ENCODE measurements around the gene CATSPER4. TPM values are rescaled to one million over a fixed set of nuclear protein-coding genes. Genes with fewer than 3 reads are reported as not detected.

CATSPER4 gene
- total RNA-seq, 5 donors from 2014 or later (not counting 1 experiment from before 2014, with no cell fraction given), result not detected

- WGBS (ENCODE audit: insufficient coverage), result no CpG with 5 or more reads among the region's 4 CpGs
- Histone ChIP-seq H3K36me3 (ENCODE audit: control insufficient read depth in 2 of 2, extremely low read depth in 1 of 2, insufficient read depth in 1 of 2, low read length in 1 of 2) (peaks cover 2 to 12% of the 10 kb centered on the region in 2 donors), H3K4me3 (ENCODE audit: control insufficient read depth in 1 of 2, extremely low read depth in 1 of 2, low read length in 1 of 2) (no peak overlapping the region), H3K27me3 (replicated peaks in 1 of 2; ENCODE audit: control insufficient read depth in 2 of 2, extremely low read depth in 1 of 2, insufficient read depth in 2 of 2, low read length in 1 of 2) (no peaks in the 10 kb centered on the region), H3K9me3 (no peaks in the 10 kb centered on the region), H3K4me1 (ENCODE audit: control insufficient read depth in 1 of 2, extremely low read depth in 1 of 2, insufficient read depth in 2 of 2, low read length in 2 of 2) (peaks cover 10 to 14% of the 10 kb centered on the region in 2 experiments), H3K27ac (ENCODE audit: low read length) (no peak overlapping the region)
- no peaks in the 10 kb centered on the region for H3K9me3 Mint-ChIP-seq
- no peak overlapping the region for H3K27ac Mint-ChIP-seq
- no peak overlapping the region for H3K4me3 Mint-ChIP-seq
- no peaks in the 10 kb centered on the region for H3K27me3 Mint-ChIP-seq
- ChIA-PET POLR2A (no interaction called here), CTCF (no interaction called here)
- DNase-seq, result no peak
- H3K4me1 Mint-ChIP-seq, result peaks cover 26 to 29% (median 29%) of the 10 kb centered on the region in 3 donors
- peaks cover 26% of the 10 kb centered on the region for H3K36me3 Mint-ChIP-seq
- ATAC-seq (replicated peaks in 1 of 4), result no peak
Measured at GRCh38 chr1:26239936-26240335, 49.5 kb downstream of the CATSPER4 start.

Other genes starting within 250 kb of the CATSPER4 start
- 10 to 100 TPM; 10.2 to 30.2 (median 17.3) TPM for gene PAFAH2, start 192.5 kb upstream of the CATSPER4 start, total RNA-seq
- under 1 TPM in 4 of 5 donors, not detected in 1; 0.08 to 0.19 (median 0.12) TPM for gene EXTL1, start 168.8 kb upstream of the CATSPER4 start, total RNA-seq
- under 1 TPM in 3 of 5 donors, not detected in 2; 0.13 to 0.38 (median 0.19) TPM for gene SLC30A2, start 144.5 kb upstream of the CATSPER4 start, total RNA-seq
- gene TRIM63, start 123.0 kb upstream of the CATSPER4 start, total RNA-seq, result not detected
- gene PDIK1L, start 78.8 kb upstream of the CATSPER4 start, total RNA-seq, result 10 to 100 TPM in 3 of 5 donors, 1 to 10 TPM in 2; 8.8 to 23.6 (median 19.1) TPM
- under 1 TPM in 1 of 5 donors, not detected in 4; 0.09 TPM for gene FAM110D, start 31.5 kb upstream of the CATSPER4 start, total RNA-seq
- gene C1orf232, start 21.6 kb upstream of the CATSPER4 start, total RNA-seq, result not detected
- gene ZNF593, start 20.7 kb upstream of the CATSPER4 start, total RNA-seq, result 10 to 100 TPM in 3 of 5 donors, 1 to 10 TPM in 2; 8.5 to 17.7 (median 17.1) TPM
- gene ZNF593OS, start 18.8 kb upstream of the CATSPER4 start, total RNA-seq, result not detected
- 1 to 10 TPM; 2.9 to 6.8 (median 3.6) TPM for gene CNKSR1, start 13.1 kb upstream of the CATSPER4 start, total RNA-seq
- gene CEP85, start 43.6 kb downstream of the CATSPER4 start, total RNA-seq, result 10 to 100 TPM; 14.2 to 28.5 (median 20.7) TPM
- 100 to 1,000 TPM; 218 to 457 (median 370) TPM for gene SH3BGRL3, start 89.5 kb downstream of the CATSPER4 start, total RNA-seq
- gene UBXN11, start 116.0 kb downstream of the CATSPER4 start, total RNA-seq, result 100 to 1,000 TPM in 3 of 5 donors, 10 to 100 TPM in 2; 39.5 to 112 (median 104) TPM
- 1,000 to 10,000 TPM in 4 of 5 donors, 100 to 1,000 TPM in 1; 994 to 1,121 (median 1,054) TPM for gene CD52, start 127.4 kb downstream of the CATSPER4 start, total RNA-seq
- 1 to 10 TPM; 3.0 to 7.3 (median 5.1) TPM for gene CRYBG2, start 163.5 kb downstream of the CATSPER4 start, total RNA-seq
- gene ZNF683, start 182.1 kb downstream of the CATSPER4 start, total RNA-seq, result 10 to 100 TPM in 2 of 5 donors, 1 to 10 TPM in 2, under 1 TPM in 1; 0.32 to 23.1 (median 5.3) TPM
- gene LIN28A, start 220.2 kb downstream of the CATSPER4 start, total RNA-seq, result 1 to 10 TPM in 2 of 5 donors, under 1 TPM in 1, not detected in 2; 0.95 to 1.3 (median 1.1) TPM
- 10 to 100 TPM; 34.9 to 48.2 (median 42.9) TPM for gene DHDDS, start 241.7 kb downstream of the CATSPER4 start, total RNA-seq